ENCODE measurements around the gene TMC2. TPM values are rescaled to one million over a fixed set of nuclear protein-coding genes. Genes with fewer than 3 reads are reported as not detected.

The TMC2 gene
- polyA plus RNA-seq, 3 donors from 2014 or later = 0.22 TPM; not detected in 2

GRCh38 chr20:2640260-2640659 lies 103.9 kb downstream of the TMC2 start:
- DNase-seq = no peak
- no peaks in the 10 kb centered on the region for H3K9me3 Mint-ChIP-seq
- H3K27me3 Mint-ChIP-seq (ENCODE audit: low read depth in 3 of 3) = peaks cover 0 to 5% (median 3%) of the 10 kb centered on the region in 3 donors
- H3K4me3 Mint-ChIP-seq = no peak overlapping the region
- H3K27ac Mint-ChIP-seq = no peak overlapping the region
- peaks cover 39 to 43% of the 10 kb centered on the region in 2 donors for H3K4me1 Mint-ChIP-seq
- peaks cover 21 to 31% (median 22%) of the 10 kb centered on the region in 3 donors for H3K36me3 Mint-ChIP-seq

GRCh38 chr20:2640899-2641298 lies 104.5 kb downstream of the TMC2 start:
- no peak for DNase-seq
- peaks cover 33 to 36% of the 10 kb centered on the region in 2 donors for H3K4me1 Mint-ChIP-seq
- no peak overlapping the region for H3K27ac Mint-ChIP-seq
- peaks cover 1 to 5% (median 3%) of the 10 kb centered on the region in 3 donors for H3K27me3 Mint-ChIP-seq (ENCODE audit: low read depth in 3 of 3)
- peaks cover 21 to 31% (median 22%) of the 10 kb centered on the region in 3 donors for H3K36me3 Mint-ChIP-seq
- H3K9me3 Mint-ChIP-seq = no peaks in the 10 kb centered on the region
- no peak overlapping the region for H3K4me3 Mint-ChIP-seq

GRCh38 chr20:2643708-2644107 lies 107.3 kb downstream of the TMC2 start:
- DNase-seq = no peak
- H3K36me3 Mint-ChIP-seq = peaks cover 21 to 31% (median 22%) of the 10 kb centered on the region in 3 donors
- H3K9me3 Mint-ChIP-seq = no peaks in the 10 kb centered on the region
- H3K4me3 Mint-ChIP-seq = no peak overlapping the region
- H3K27ac Mint-ChIP-seq = peak overlapping the region in 2 of 6 donors; percentile 11 to 19
- H3K4me1 Mint-ChIP-seq = peaks cover 15 to 17% of the 10 kb centered on the region in 2 donors
- H3K27me3 Mint-ChIP-seq (ENCODE audit: low read depth in 3 of 3) = peaks cover 0 to 3% (median 1%) of the 10 kb centered on the region in 3 donors

- no peaks in the 10 kb centered on the region for H3K9me3 Mint-ChIP-seq
Observed at GRCh38 chr20:2651772-2652723, 115.7 kb downstream of the TMC2 start, which contains the start of gene NOP56. NOP56 (plus strand) TSS chr20:2652632; CDS start chr20:2652661, 29 bp downstream.

GRCh38 chr20:2652724-2653555 lies 116.6 kb downstream of the TMC2 start:
- H3K4me3 Mint-ChIP-seq = peak overlapping the region; percentile 87 to 93 (median 89)
- DNase-seq = peak in 1 of 3 donors; percentile 23

More at GRCh38 chr20:2651772-2652723, 115.7 kb downstream of the TMC2 start, which contains the start of gene NOP56:
- peaks cover 2 to 11% (median 4%) of the 10 kb centered on the region in 3 donors for H3K27me3 Mint-ChIP-seq (ENCODE audit: low read depth in 3 of 3)
- peaks cover 31 to 45% of the 10 kb centered on the region in 2 donors for H3K4me1 Mint-ChIP-seq
- H3K36me3 Mint-ChIP-seq = peaks cover 13 to 24% (median 22%) of the 10 kb centered on the region in 3 donors
- peak; percentile 96 for DNase-seq
- H3K4me3 Mint-ChIP-seq = peak within 1 kb of the TSS; percentile 87 to 93 (median 90)
- H3K27ac Mint-ChIP-seq = peak within 1 kb of the TSS; percentile 77 to 92 (median 84)

GRCh38 chr20:2653556-2654383 lies 117.4 kb downstream of the TMC2 start:
- H3K4me1 Mint-ChIP-seq = peaks cover 29 to 45% of the 10 kb centered on the region in 2 donors
- H3K4me3 Mint-ChIP-seq = peak overlapping the region; percentile 87 to 93 (median 89)
- peaks cover 29 to 41% (median 32%) of the 10 kb centered on the region in 3 donors for H3K36me3 Mint-ChIP-seq
- no peaks in the 10 kb centered on the region for H3K9me3 Mint-ChIP-seq
- H3K27ac Mint-ChIP-seq = peak overlapping the region in 4 of 6 donors; percentile 35 to 81 (median 69)
- DNase-seq = no peak
- H3K27me3 Mint-ChIP-seq (ENCODE audit: low read depth in 3 of 3) = peaks cover 3 to 14% (median 12%) of the 10 kb centered on the region in 3 donors

More at GRCh38 chr20:2652724-2653555, 116.6 kb downstream of the TMC2 start:
- Mint-ChIP-seq H3K36me3 (peaks cover 22 to 33% (median 30%) of the 10 kb centered on the region in 3 donors), H3K9me3 (no peaks in the 10 kb centered on the region), H3K27ac (peak overlapping the region; percentile 59 to 87 (median 78)), H3K27me3 (ENCODE audit: low read depth in 3 of 3) (peaks cover 2 to 11% (median 8%) of the 10 kb centered on the region in 3 donors), H3K4me1 (peaks cover 29 to 45% of the 10 kb centered on the region in 2 donors)

- H3K27ac Mint-ChIP-seq = peak overlapping the region in 3 of 6 donors; percentile 44 to 65 (median 57)
- peaks cover 4 to 15% (median 12%) of the 10 kb centered on the region in 3 donors for H3K27me3 Mint-ChIP-seq (ENCODE audit: low read depth in 3 of 3)
- H3K4me3 Mint-ChIP-seq = peak overlapping the region; percentile 46 to 90 (median 87)
- H3K36me3 Mint-ChIP-seq = peaks cover 33 to 46% (median 36%) of the 10 kb centered on the region in 3 donors
- peaks cover 29 to 45% of the 10 kb centered on the region in 2 donors for H3K4me1 Mint-ChIP-seq
- H3K9me3 Mint-ChIP-seq = no peaks in the 10 kb centered on the region
- DNase-seq = no peak
Observed at GRCh38 chr20:2654384-2654822, 118.0 kb downstream of the TMC2 start.

- Mint-ChIP-seq H3K4me1 (peaks cover 29 to 45% of the 10 kb centered on the region in 2 donors), H3K9me3 (no peaks in the 10 kb centered on the region), H3K4me3 (peak overlapping the region; percentile 46 to 90 (median 87)), H3K36me3 (peaks cover 33 to 48% (median 36%) of the 10 kb centered on the region in 3 donors), H3K27me3 (ENCODE audit: low read depth in 3 of 3) (peaks cover 4 to 15% (median 12%) of the 10 kb centered on the region in 3 donors), H3K27ac (peak overlapping the region in 2 of 6 donors; percentile 44 to 65)
- no peak for DNase-seq
Observed at GRCh38 chr20:2654831-2655230, 118.5 kb downstream of the TMC2 start.

- peak overlapping the region in 1 of 6 donors; percentile 65 for H3K27ac Mint-ChIP-seq
- H3K27me3 Mint-ChIP-seq (ENCODE audit: low read depth in 3 of 3) = peaks cover 4 to 15% (median 12%) of the 10 kb centered on the region in 3 donors
- no peaks in the 10 kb centered on the region for H3K9me3 Mint-ChIP-seq
- peaks cover 29 to 40% of the 10 kb centered on the region in 2 donors for H3K4me1 Mint-ChIP-seq
- H3K4me3 Mint-ChIP-seq = no peak overlapping the region
- peaks cover 36 to 54% (median 37%) of the 10 kb centered on the region in 3 donors for H3K36me3 Mint-ChIP-seq
- no peak for DNase-seq
Observed at GRCh38 chr20:2655331-2656116, 119.2 kb downstream of the TMC2 start.

- H3K36me3 Mint-ChIP-seq = peaks cover 39 to 62% (median 42%) of the 10 kb centered on the region in 3 donors
- no peak for DNase-seq
- H3K27me3 Mint-ChIP-seq (ENCODE audit: low read depth in 3 of 3) = peaks cover 4 to 15% (median 10%) of the 10 kb centered on the region in 3 donors
- no peak overlapping the region for H3K4me3 Mint-ChIP-seq
- peaks cover 26 to 35% of the 10 kb centered on the region in 2 donors for H3K4me1 Mint-ChIP-seq
- peak overlapping the region in 4 of 6 donors; percentile 20 to 62 (median 48) for H3K27ac Mint-ChIP-seq
- H3K9me3 Mint-ChIP-seq = no peaks in the 10 kb centered on the region
Observed at GRCh38 chr20:2656471-2657117, 120.2 kb downstream of the TMC2 start.

- DNase-seq = no peak
- Mint-ChIP-seq H3K27ac (peak overlapping the region in 2 of 6 donors; percentile 42 to 62), H3K4me3 (no peak overlapping the region), H3K27me3 (ENCODE audit: low read depth in 3 of 3) (peaks cover 4 to 15% (median 8%) of the 10 kb centered on the region in 3 donors), H3K4me1 (peaks cover 27 to 39% of the 10 kb centered on the region in 2 donors), H3K36me3 (peaks cover 45 to 66% (median 45%) of the 10 kb centered on the region in 3 donors), H3K9me3 (no peaks in the 10 kb centered on the region)
Observed at GRCh38 chr20:2657241-2657640, 120.9 kb downstream of the TMC2 start.
